CD14-positive monocyte (primary cell): ENCODE data around the gene DENND1A. TPM values are rescaled to one million over a fixed set of nuclear protein-coding genes. Genes with fewer than 3 reads are reported as not detected.

Experiments used
- DNase-seq, 3 donors: peaks; one replicate each; pipeline ENCODE4 v3.0.0-alpha.2; 2011 to 2022
- H2AFZ ChIP-seq: 2 replicates; pipeline ENCODE4 v1.6.0; 2012; ENCODE audit warnings: mild to moderate bottlenecking, low read depth, low read length, inconsistent platforms; ENCODE audit not compliant: insufficient read depth, poor library complexity, severe bottlenecking
- H3K27ac ChIP-seq, 2 donors: 1 replicate in 1 of 2; 2 replicates in 1 of 2; pipeline ENCODE4 v1.5.1; 2012 to 2013; ENCODE audit warnings: low read length in 2 of 2, control low read depth in 1 of 2, inconsistent platforms in 1 of 2, low read depth in 1 of 2, mild to moderate bottlenecking in 1 of 2
- H3K27me3 ChIP-seq, 2 donors: one replicate each; pipeline versions ENCODE4 v1.6.0 to v1.6.1; 2011 to 2013; ENCODE audit warnings: low read length in 2 of 2; ENCODE audit not compliant: control insufficient read depth in 2 of 2, insufficient read depth in 2 of 2
- H3K36me3 ChIP-seq, 2 donors: replicated peaks in 1 of 2; 1 replicate in 1 of 2; 2 replicates in 1 of 2; pipeline versions ENCODE4 v1.5.1 to v1.6.1; 2012 to 2013; ENCODE audit warnings: low read length in 2 of 2, control low read depth in 1 of 2, inconsistent platforms in 1 of 2, mild to moderate bottlenecking in 1 of 2; ENCODE audit not compliant: insufficient read depth in 2 of 2, control insufficient read depth in 1 of 2
- H3K4me1 ChIP-seq, 2 donors: 1 replicate in 1 of 2; 2 replicates in 1 of 2; pipeline versions ENCODE4 v1.5.1 to v1.6.1; 2012 to 2013; ENCODE audit warnings: low read length in 2 of 2, control low read depth in 1 of 2, inconsistent platforms in 1 of 2, mild to moderate bottlenecking in 1 of 2, moderate library complexity in 1 of 2; ENCODE audit not compliant: insufficient read depth in 2 of 2, control insufficient read depth in 1 of 2
- H3K4me2 ChIP-seq: replicated peaks from 2 replicates; pipeline ENCODE3; 2012; ENCODE audit warnings: low read length, moderate library complexity, mild to moderate bottlenecking; ENCODE audit not compliant: poor library complexity, severe bottlenecking; ENCODE audit errors: extremely low read depth
- H3K4me3 ChIP-seq, 3 experiments: fragments of 200-600 bp in 1 of 3; sonication (generic) in 1 of 3; replicated peaks in 1 of 3; 1 replicate in 2 of 3; 2 replicates in 1 of 3; pipeline ENCODE4 v1.5.1; 2011 to 2013; ENCODE audit warnings: low read length in 3 of 3, mild to moderate bottlenecking in 3 of 3, control low read depth in 2 of 3, low read depth in 2 of 3, inconsistent platforms in 1 of 3, moderate library complexity in 1 of 3
- H3K79me2 ChIP-seq: 2 replicates; pipeline ENCODE4 v1.6.0; 2012; ENCODE audit warnings: mild to moderate bottlenecking, control low read depth, inconsistent platforms, low read length, moderate library complexity; ENCODE audit not compliant: insufficient read depth
- H3K9ac ChIP-seq: 2 replicates; pipeline ENCODE4 v1.6.0; 2017; ENCODE audit warnings: low read length, mild to moderate bottlenecking; ENCODE audit not compliant: insufficient read depth, poor library complexity, severe bottlenecking
- H3K9me3 ChIP-seq, 2 donors: replicated peaks in 1 of 2; 1 replicate in 1 of 2; 2 replicates in 1 of 2; pipeline versions ENCODE4 v1.5.1 to v1.6.1; 2012 to 2013; ENCODE audit warnings: low read length in 2 of 2, control low read depth in 1 of 2; ENCODE audit not compliant: control insufficient read depth in 1 of 2, insufficient read depth in 1 of 2
- H4K20me1 ChIP-seq: 2 replicates; pipeline ENCODE4 v1.6.0; 2012; ENCODE audit warnings: mild to moderate bottlenecking, low read length, control low read depth, moderate library complexity; ENCODE audit not compliant: insufficient read depth
- H3K27ac Mint-ChIP-seq, 7 donors: one replicate each; pipeline ENCODE4 v1.8.0; 2020; ENCODE audit warnings: mild to moderate bottlenecking in 7 of 7, mixed read lengths in 7 of 7, moderate library complexity in 6 of 7, inconsistent platforms in 2 of 7
- H3K27me3 Mint-ChIP-seq, 3 donors: one replicate each; pipeline ENCODE4 v1.8.0; 2021 to 2022; ENCODE audit warnings: low read depth in 3 of 3, mild to moderate bottlenecking in 3 of 3, mixed read lengths in 3 of 3, moderate library complexity in 3 of 3, inconsistent platforms in 1 of 3
- H3K36me3 Mint-ChIP-seq, 2 donors: one replicate each; pipeline ENCODE4 v1.8.0; 2020; ENCODE audit warnings: mixed read lengths in 2 of 2, inconsistent platforms in 1 of 2, mild to moderate bottlenecking in 1 of 2
- H3K4me1 Mint-ChIP-seq: one replicate; pipeline ENCODE4 v1.8.0; 2020; ENCODE audit warnings: mild to moderate bottlenecking, mixed read lengths
- H3K4me3 Mint-ChIP-seq, 2 donors: one replicate each; pipeline ENCODE4 v1.8.0; 2020; ENCODE audit warnings: mild to moderate bottlenecking in 2 of 2, mixed read lengths in 2 of 2, moderate library complexity in 1 of 2
- H3K9me3 Mint-ChIP-seq, 7 donors: one replicate each; pipeline ENCODE4 v1.8.0; 2020 to 2022; ENCODE audit warnings: mixed read lengths in 7 of 7, mild to moderate bottlenecking in 6 of 7, moderate library complexity in 6 of 7, inconsistent platforms in 2 of 7
- WGBS: methylation state at CpG from one replicate; pipeline ENCODE4 v1.1.5; 2013; ENCODE audit warnings: missing lambda C conversion rate; ENCODE audit not compliant: insufficient coverage; 5-methylcytosine and 5-hydroxymethylcytosine counted together
- intact Hi-C, 2 donors: fragments of 100-400 bp; cut with micrococcal nuclease; formaldehyde crosslinking; loops; one replicate each; pipeline versions ENCODE4 v1.15.0 to v1.15.1; 2023
- polyA plus RNA-seq, 3 donors: library from polyadenylated mRNA; depleted of rRNA in 1 of 3; unstranded in 2 of 3; stranded (reverse) in 1 of 3; fragments of 300-500 nt in 2 of 3; fragments of >200 nt in 1 of 3; fragmentation: Illumina TruSeq in 2 of 3; gene quantifications; 1 replicate in 2 of 3; 2 replicates in 1 of 3; pipeline ENCODE4 v1.2.3, GENCODE V29; 2012 to 2021
- TF ChIP-seq, protein P1 (sequence below): fragments of 200-600 bp; IDR thresholded peaks from one replicate; pipeline ENCODE4 v1.8.0; 2022; ENCODE audit warnings: antibody characterized with exemption, mild to moderate bottlenecking

DENND1A gene
- polyA plus RNA-seq, 3 donors = 24.8 to 73.0 (median 29.4) TPM

DNA sequence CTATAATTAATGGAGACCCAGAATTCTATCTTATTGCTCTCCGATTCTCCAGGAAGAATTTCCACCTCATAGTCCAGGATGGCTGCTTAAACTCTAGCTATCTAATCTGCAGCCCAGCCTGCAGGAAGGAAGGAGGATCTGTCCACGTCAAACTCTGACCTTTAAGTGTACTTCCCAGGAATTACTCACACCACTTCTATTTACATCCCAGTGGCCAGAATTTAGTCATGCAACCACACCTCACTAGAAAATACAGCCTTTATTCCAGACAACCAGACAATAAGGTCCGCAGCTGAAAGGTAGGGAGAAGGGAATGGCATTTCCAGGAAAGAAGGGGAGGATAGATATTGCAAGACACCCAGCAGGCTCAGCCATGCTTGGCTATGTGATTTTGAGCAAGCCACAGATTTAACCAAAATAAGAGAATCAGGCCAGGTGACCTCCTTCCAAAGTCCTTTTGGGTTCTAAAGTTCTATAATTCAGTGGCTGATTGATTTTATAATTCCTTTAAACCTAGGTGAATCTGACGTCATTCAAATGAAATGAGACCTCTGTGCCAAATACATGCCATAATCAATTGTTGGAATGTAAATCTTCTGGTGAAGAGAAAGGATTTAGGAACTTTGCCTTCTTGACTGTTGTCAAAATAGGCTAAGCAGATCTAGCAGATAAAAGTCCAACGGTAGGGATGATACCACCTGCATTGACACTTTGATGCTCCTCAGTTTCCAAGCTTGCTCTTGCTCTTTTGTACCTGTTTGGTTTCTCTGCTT is 3.7 kb upstream of the DENND1A start:
- Histone ChIP-seq H3K36me3 (no peaks in the 10 kb centered on the region), H3K9ac (no peak overlapping the region), H3K27me3 (no peaks in the 10 kb centered on the region), H3K4me2 (no peak overlapping the region), H3K4me3 (no peak overlapping the region), H3K79me2 (peaks cover 10% of the 10 kb centered on the region), H3K27ac (no peak overlapping the region), H2AFZ (no peak overlapping the region), H3K4me1 (peaks cover 11 to 19% of the 10 kb centered on the region in 2 donors), H3K9me3 (peaks cover 5 to 8% of the 10 kb centered on the region in 2 donors), H4K20me1 (peaks cover 8% of the 10 kb centered on the region)
- Mint-ChIP-seq H3K4me1 (peaks cover 18% of the 10 kb centered on the region), H3K27ac (no peak overlapping the region), H3K9me3 (peaks cover 5 to 13% (median 8%) of the 10 kb centered on the region in 7 donors), H3K4me3 (no peak overlapping the region), H3K36me3 (no peaks in the 10 kb centered on the region), H3K27me3 (peaks cover 6 to 7% (median 6%) of the 10 kb centered on the region in 3 donors)
- intact Hi-C loops = loop anchor here in 1 of 2 donors (5.0 kb wide), 2 partner anchors 64 to 66 kb away; no protein-coding TSS in a partner anchor
- no peak for DNase-seq
- WGBS = 57% methylated on average over 1 of the region's 5 CpGs
- TF ChIP-seq, protein P1, sequence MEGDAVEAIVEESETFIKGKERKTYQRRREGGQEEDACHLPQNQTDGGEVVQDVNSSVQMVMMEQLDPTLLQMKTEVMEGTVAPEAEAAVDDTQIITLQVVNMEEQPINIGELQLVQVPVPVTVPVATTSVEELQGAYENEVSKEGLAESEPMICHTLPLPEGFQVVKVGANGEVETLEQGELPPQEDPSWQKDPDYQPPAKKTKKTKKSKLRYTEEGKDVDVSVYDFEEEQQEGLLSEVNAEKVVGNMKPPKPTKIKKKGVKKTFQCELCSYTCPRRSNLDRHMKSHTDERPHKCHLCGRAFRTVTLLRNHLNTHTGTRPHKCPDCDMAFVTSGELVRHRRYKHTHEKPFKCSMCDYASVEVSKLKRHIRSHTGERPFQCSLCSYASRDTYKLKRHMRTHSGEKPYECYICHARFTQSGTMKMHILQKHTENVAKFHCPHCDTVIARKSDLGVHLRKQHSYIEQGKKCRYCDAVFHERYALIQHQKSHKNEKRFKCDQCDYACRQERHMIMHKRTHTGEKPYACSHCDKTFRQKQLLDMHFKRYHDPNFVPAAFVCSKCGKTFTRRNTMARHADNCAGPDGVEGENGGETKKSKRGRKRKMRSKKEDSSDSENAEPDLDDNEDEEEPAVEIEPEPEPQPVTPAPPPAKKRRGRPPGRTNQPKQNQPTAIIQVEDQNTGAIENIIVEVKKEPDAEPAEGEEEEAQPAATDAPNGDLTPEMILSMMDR = no peak

- H3K4me3 Mint-ChIP-seq = peak overlapping the region; percentile 86 to 95
- intact Hi-C loops = loop anchor here (5.0 to 10.0 kb wide), 2 partner anchors 62 to 95 kb away; no protein-coding TSS in a partner anchor
- peaks cover 50% of the 10 kb centered on the region for H4K20me1 ChIP-seq
- H3K36me3 Mint-ChIP-seq = peaks cover 6 to 11% of the 10 kb centered on the region in 2 donors
- H3K36me3 ChIP-seq = no peaks in the 10 kb centered on the region
- H3K27me3 ChIP-seq = no peaks in the 10 kb centered on the region
- TF ChIP-seq, protein P1 = no peak
- no peaks in the 10 kb centered on the region for H3K9me3 ChIP-seq
- peak overlapping the region; percentile 84 for H3K9ac ChIP-seq
- peaks cover 2 to 6% (median 3%) of the 10 kb centered on the region in 3 donors for H3K27me3 Mint-ChIP-seq
- peak overlapping the region; percentile 84 to 96 (median 92) for H3K27ac Mint-ChIP-seq
- H3K4me1 ChIP-seq = peaks cover 46 to 49% of the 10 kb centered on the region in 2 donors
- peak overlapping the region; percentile 85 for H3K4me2 ChIP-seq
- H2AFZ ChIP-seq = peak overlapping the region; percentile 60
- peaks cover 51% of the 10 kb centered on the region for H3K4me1 Mint-ChIP-seq
- peaks cover 53% of the 10 kb centered on the region for H3K79me2 ChIP-seq
- H3K9me3 Mint-ChIP-seq = peaks cover 0 to 2% (median 0%) of the 10 kb centered on the region in 7 donors
- under 1% methylated on average over 41 of the region's 50 CpGs for WGBS
- H3K4me3 ChIP-seq = peak overlapping the region; percentile 55 to 95 (median 69)
- H3K27ac ChIP-seq = peak overlapping the region; percentile 77 to 86
- DNase-seq = peak in 1 of 3 donors; percentile 23
Measured at GRCh38 chr9:123929177-123929869, 603 bp downstream of the DENND1A start.
